GM18520 (cell line): ENCODE data around the gene CIB1.
A peak's percentile ranks its signal among the peaks of the same experiment; 100 is the strongest.

Experiments
- ATAC-seq: cut with Tn5 transposase; IDR thresholded peaks from one replicate; pipeline ENCODE4 v1.9.1; 2021; ENCODE audit not compliant: unreplicated experiment

The CIB1 gene

DNA sequence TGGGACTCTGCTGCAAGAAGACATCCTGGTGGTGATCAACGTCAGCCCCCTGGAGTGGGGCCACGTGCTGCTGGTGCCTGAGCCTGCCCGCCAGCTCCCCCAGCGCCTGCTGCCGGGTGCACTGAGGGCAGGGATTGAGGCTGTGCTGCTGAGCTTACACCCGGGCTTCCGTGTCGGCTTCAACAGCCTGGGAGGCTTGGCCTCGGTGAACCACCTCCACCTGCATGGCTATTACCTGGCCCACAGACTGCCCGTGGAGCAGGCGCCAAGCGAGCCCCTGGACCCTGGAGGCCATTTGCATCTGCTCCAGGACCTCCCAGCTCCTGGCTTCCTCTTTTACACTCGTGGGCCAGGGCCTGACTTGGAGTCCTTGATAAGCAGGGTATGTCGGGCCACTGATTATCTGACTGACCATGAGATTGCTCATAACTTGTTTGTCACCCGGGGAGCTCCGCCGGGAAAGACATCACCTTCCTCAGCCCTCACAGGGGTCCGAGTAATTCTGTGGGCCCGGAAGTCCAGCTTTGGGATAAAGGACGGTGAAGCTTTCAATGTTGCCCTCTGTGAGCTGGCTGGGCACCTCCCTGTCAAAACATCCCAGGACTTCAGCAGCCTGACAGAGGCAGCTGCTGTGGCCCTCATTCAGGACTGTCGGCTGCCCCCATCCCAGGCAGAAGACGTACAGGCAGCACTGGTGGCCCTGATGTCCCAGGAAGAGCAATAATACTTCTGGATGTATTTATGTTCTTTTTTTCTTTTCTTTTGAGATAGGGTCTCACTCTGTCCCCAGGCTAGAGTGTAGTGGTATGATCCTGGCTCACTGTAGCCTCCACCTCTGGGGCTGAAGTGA is 7.8 kb upstream of the CIB1 start:
- no peak for ATAC-seq

DNA sequence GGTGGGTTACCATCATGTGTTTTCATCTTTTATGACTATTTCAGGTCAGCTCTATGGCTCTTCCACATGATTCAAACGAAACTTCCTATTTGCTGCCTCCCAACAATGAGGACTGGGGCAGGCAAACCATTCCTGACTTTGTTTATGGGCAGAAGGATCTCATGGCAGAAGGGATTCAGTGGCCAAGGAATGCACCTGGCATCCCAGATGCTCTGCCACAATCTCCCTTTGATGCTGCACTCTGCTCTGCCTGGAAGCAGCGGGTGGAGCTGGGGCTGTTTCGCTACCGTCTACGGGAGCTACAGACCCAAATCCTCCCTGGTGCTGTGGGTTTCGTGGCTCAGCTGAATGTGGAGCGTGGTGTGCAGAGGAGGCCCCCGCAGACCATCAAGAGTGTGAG is 7.1 kb upstream of the CIB1 start:
- ATAC-seq = no peak

DNA sequence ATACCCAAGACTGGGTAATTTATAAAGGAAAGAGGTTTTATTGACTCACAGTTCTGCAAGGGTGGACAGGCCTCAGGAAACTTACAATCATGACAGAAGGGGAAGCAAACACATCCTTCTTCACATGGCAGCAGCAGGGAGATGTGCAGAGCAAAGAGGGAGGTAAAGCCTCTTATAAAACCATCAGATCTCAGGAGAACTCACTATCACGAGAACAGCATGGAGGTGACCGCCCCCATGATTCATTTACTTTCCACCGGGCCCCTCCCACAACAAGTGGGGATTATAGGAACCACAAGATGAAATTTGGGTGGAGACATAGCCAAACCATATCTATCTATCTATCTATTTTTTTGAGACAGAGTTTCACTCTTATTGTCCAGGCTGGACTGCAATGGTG is 5.6 kb upstream of the CIB1 start:
- no peak for ATAC-seq

DNA sequence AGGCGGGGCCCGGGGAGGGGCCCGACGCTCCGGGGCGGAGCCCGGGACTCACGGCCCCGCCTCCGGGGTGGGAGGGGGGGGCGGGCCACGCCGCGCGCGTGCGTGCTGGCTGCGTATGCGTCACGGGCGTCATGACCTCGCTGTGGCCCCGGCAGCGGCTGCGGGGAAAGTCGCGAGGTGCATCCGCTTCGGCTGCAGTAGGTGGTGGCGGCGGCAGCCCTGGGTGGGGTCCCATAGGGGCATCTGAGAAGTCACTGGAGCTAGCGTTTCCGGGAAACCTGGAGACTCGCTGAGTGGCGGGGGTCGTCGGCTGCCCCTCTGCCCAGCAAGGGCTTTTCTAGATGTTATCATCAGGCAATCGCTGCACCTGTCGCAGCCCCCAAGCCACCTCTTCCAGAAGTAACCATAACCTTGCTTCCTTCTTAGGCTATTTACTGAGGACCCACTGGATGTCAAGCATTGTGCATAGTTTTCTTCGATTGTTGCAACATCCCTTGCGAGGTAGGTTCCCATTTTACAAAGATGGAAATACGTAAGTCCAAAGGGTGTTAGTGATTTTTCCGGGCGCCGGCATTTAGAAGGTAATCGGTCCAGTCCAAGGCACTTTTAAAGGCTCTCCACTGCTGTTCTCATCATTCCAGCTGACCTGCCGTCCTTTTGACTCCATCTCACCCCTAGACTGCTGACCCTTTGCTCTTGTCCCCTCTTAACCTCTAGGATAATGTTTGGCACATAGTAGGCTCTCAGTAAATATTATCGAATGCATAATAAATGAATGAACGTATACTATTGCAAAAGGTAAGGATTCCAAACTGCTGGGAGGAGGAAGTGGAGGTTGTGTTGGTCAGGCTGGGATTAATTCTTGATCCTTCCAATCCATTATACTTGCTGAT is 601 bp upstream of the CIB1 start, which contains the start of gene GDPGP1:
GDPGP1 (plus strand) TSS at position 114 of the 893 bp plus-strand sequence. CDS start 6,700 bp downstream, outside the sequence.
- ATAC-seq = peak; percentile 62

DNA sequence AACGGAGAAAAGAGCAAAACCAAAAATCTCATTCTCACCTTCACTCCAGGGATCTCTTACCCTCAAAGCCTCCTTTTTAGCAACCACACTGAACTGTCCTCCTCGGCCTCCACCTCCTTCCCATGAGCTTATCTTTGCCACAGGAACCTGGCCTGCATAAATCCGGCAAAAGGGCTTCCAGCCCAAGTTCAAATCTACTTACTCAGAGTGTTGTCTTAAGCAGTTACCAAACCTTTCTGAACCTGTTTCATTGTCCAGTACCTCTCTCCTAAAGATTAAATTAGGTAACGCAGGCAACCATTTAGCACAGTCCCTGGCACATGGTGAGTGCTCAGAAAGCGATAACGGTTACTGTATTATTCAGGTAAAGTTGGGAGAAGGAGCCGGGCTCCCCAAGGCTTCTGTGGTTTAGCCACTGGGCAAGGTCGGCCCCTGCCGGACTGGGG is 777 bp downstream of the CIB1 start:
- no peak for ATAC-seq

DNA sequence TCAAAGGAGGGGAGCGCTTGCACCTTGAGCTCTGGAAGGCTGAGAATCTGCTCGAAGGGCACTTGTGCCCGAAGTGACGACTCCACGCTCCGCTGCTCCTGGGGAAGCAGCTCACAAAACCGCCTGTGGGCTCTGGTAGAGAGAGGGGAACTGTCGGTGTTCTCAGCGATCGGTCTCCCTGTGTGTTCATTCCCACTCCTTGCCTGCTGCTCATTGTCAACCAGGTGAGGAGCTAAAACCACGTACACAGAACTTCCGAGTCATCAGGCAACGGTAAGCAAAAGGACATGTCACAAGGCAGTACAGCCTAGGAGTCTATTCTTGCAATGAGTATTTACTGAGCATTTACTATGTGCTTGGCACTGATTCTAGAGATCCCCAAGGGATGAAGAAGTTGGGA is 1.5 kb downstream of the CIB1 start:
- ATAC-seq = no peak

DNA sequence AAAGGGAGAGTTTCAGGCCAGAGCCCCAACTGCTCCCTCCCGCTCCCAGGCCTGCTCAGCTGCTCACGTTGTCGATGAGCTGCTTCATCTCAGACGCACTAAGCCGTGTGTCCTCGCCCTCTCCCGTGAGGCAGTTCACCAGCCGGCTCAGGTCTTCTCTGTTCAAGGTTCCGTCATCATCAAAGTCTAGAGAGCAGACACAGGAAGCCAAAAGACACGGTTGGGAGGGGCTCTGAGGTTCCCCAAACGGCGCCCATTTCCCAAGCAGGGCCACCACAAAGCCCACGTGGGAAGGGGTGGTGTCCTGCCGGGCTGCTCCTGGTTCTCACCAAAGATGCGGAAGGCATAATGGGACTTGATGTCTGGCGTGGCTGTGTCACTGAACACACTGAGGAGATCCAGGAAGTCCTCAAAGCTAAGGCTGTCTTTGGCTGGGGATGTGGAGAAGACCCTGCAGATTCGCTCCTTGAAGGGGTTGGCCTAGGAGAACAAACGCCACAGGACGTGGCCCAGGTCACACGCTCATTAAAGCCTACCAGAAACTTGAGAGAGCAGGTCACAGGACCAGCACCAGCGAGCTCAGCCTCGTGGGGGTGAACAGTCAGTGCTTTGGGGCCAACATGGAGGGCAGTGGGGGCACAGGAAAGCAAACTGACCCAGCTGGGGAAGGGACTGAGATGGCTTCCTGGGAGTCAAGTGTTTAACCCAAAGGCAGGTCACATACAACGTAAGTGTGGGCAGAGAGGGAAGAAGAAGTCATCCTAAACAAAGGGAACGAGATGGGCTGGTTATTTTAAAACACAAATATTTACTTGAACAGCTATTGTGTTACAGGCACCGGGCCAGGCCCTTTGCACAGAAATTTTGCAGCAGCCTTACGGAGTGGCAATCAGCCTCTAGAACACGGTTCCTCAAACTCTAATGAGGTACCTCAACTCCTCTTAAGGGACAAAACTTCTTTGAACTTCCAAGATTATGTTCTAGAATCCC is 2.4 kb downstream of the CIB1 start:
- no peak for ATAC-seq

DNA sequence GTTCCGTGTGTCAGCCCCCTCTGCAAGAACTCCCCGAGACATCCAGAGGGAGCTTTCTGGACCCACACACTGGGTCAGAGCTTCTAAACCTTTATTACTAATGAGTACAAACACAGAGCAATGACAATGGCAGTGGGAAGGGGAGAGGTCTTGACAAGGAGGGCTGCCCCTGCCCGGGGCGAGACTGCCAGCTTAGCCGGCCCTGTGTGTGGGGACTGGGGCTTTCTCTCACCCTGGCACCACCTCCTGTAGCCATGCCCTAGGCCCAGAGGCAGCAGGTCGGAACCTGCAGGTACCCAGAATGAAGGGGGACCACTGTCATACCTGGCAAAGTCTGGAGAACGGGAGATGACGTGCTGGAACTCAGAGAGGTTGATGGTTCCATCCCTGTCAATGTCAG is 3.1 kb downstream of the CIB1 start:
- ATAC-seq = no peak

DNA sequence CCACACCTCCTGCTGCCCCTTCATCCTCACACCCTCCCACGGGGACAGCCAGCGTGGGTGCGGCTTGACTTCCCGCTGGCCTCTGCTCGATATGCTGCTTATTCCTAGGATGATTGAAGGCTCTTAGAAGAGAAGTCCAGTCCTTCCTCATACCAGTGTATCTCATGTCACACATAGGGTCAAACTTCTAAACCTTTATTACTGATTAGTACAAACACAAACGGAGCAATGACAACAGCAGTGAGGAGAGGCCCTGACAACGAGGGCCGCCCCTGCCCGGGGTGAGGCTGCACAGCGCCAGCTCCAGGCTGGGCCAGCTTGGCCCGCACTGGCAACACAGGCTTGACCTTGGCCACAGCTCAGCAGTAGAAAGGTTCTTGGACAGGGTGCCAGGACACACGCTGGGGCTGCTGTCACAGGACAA is 3.7 kb downstream of the CIB1 start:
- no peak for ATAC-seq

DNA sequence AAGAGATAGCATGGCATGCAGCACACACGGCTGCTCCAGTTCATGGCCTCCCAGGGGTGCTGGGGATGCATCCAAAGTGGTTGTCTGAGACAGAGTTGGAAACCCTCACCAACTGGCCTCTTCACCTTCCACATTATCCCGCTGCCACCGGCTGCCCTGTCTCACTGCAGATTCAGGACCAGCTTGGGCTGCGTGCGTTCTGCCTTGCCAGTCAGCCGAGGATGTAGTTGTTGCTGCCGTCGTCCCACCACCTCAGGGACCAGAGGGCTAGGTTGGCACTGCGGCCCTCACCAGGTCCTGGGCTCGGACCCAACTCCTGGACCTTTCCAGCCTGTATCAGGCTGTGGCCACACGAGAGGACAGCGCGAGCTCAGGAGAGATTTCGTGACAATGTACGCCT is 4.8 kb downstream of the CIB1 start:
- no peak for ATAC-seq

DNA sequence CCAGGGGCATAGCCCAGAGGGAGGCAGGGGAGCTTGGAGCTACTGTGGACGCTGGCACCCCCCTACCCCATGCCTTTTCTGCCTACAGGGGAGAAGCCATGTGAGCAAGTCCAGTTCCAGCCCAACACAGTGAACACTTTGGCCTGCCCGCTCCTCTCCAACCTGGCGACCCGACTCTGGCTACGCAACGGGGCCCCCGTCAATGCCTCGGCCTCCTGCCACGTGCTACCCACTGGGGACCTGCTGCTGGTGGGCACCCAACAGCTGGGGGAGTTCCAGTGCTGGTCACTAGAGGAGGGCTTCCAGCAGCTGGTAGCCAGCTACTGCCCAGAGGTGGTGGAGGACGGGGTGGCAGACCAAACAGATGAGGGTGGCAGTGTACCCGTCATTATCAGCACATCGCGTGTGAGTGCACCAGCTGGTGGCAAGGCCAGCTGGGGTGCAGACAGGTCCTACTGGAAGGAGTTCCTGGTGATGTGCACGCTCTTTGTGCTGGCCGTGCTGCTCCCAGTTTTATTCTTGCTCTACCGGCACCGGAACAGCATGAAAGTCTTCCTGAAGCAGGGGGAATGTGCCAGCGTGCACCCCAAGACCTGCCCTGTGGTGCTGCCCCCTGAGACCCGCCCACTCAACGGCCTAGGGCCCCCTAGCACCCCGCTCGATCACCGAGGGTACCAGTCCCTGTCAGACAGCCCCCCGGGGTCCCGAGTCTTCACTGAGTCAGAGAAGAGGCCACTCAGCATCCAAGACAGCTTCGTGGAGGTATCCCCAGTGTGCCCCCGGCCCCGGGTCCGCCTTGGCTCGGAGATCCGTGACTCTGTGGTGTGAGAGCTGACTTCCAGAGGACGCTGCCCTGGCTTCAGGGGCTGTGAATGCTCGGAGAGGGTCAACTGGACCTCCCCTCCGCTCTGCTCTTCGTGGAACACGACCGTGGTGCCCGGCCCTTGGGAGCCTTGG is 5.6 kb downstream of the CIB1 start:
- ATAC-seq = no peak

DNA sequence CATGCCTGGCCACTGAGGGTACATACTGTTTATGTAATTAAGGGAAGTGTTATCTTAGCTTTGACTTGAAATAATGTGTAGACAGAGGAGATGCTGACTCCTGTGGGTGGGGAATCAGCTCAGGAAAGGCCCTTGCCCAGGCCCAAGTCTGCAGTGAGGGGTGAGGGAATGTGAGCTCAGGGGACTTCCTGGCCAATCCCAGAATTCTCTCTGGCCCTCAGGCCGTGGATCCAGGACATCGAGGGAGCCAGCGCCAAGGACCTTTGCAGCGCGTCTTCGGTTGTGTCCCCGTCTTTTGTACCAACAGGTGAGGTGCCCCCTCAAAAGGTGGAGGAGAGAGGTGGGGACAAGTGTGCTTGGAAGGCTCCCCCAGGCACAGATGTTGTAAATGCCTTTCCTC is 6.4 kb downstream of the CIB1 start:
- no peak for ATAC-seq

DNA sequence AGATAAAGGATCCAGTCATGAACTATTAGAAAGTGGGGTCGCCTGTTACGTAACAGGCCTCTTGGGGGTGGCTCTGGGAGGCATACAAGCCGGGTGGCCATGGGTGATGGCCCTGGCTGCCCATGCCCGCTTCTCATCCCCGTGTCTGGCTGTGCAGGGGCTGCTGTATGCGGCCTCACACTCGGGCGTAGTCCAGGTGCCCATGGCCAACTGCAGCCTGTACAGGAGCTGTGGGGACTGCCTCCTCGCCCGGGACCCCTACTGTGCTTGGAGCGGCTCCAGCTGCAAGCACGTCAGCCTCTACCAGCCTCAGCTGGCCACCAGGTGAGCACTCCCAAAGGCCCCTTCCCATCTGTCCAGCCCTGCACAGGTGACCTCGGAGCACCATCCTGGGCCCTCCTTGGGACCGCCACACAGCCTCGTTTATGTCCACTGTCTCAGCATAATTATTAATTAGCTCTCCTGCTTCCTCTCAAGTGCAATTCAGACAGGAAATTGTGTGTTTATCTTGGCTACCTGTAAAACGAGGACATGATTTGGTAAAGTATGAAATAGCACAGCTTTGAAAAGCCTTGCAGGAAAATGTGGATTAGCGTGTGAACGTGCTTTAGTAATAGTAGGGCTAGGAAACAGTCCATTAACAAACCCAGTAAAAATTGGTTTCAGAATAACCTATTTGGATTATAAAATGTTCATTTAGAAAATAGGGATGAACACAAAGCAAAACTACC is 8.1 kb downstream of the CIB1 start:
- ATAC-seq = no peak

DNA sequence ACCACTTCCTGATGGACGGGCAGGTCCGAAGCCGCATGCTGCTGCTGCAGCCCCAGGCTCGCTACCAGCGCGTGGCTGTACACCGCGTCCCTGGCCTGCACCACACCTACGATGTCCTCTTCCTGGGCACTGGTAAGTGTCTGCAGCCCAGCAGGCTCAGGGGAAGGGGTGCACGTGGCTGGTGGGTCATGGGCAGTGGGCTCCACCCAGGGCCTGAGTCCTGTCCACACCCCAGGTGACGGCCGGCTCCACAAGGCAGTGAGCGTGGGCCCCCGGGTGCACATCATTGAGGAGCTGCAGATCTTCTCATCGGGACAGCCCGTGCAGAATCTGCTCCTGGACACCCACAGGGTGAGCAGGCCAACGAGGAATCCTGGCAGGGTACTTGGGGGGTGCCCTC is 8.7 kb downstream of the CIB1 start:
- no peak for ATAC-seq

DNA sequence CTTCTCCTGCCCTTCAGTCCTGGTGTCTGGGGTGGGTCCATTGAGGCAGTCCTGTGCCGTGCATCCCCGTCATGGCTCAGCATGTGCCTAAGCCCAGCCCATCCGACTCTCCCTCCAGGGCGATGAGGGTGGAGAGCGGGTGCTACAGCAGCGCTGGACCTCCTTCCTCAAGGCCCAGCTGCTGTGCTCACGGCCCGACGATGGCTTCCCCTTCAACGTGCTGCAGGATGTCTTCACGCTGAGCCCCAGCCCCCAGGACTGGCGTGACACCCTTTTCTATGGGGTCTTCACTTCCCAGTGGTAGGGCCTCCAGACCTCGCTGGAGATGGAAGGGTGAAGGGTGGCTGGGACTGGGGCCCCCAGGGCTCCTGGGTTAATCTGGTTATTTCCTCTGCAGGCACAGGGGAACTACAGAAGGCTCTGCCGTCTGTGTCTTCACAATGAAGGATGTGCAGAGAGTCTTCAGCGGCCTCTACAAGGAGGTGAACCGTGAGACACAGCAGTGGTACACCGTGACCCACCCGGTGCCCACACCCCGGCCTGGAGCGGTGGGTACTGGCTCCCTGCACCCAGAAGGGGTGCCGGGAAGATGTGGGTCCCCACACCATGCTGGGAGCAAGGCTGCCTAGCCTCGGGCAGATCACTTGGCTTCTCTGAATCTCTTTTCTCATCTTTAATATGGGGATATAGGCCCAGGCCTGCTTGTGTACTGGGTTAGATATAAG is 10.1 kb downstream of the CIB1 start:
- ATAC-seq = no peak

DNA sequence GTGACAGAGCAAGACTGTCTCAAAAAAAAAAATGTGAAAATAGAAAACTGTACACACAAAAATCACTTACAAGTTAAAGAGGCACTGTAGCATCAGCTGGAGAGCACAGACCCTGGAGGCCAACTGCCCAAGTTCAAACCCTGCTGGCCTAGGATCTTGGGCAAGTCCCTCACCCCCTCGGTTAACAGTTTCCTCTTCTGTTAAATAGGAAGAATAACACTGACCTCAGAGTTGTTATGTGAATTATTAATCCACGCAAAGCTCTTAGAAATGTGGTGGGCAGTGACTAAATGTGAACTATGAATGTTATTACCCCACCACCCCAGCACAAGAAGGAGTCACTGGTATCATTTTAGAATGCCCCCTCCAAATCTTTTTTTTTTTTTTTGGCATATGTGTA is 11.2 kb downstream of the CIB1 start:
- no peak for ATAC-seq

DNA sequence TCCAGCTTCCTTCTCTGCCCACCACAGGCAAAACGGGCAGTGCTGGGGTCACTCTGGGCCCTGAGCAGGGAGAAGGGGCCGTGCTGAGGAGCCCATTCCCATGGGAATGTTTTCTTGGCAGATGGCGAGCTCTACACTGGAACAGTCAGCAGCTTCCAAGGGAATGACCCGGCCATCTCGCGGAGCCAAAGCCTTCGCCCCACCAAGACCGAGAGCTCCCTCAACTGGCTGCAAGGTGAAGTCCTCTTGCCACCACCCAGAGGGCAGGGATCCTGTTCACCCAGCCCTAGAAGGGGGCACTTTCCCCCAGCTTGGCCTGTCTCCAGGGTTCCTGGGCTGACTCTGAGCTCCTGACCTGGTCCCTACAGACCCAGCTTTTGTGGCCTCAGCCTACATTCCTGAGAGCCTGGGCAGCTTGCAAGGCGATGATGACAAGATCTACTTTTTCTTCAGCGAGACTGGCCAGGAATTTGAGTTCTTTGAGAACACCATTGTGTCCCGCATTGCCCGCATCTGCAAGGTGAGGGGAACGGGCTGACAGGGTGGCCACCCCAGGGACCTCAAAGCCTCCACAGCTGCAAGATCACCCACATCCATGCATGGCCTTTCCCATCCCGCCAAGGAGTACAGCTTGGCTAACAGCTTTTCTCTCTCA is 12.4 kb downstream of the CIB1 start:
- ATAC-seq = no peak
